Breast epithelium (tissue), 4 donors: ENCODE results near the gene MRM2. TPM values are rescaled to one million over a fixed set of nuclear protein-coding genes. Genes with fewer than 3 reads are reported as not detected.

Experiments used
- DNase-seq, 2 donors: peaks; one replicate each; pipeline ENCODE4 v3.0.0-alpha.2; 2019; ENCODE audit warnings: low spot score in 2 of 2
- H3K27ac ChIP-seq, 2 donors: fragments of 200-600 bp; sonication (generic) in 1 of 2; one replicate each; pipeline ENCODE4 v1.5.1; 2016 to 2019; ENCODE audit warnings: mild to moderate bottlenecking in 1 of 2
- H3K27me3 ChIP-seq, 2 donors: fragments of 200-600 bp; sonication (generic) in 1 of 2; one replicate each; pipeline versions ENCODE4 v1.5.1 to v1.6.0; 2017 to 2019; ENCODE audit warnings: control low read depth in 1 of 2, mild to moderate bottlenecking in 1 of 2
- H3K36me3 ChIP-seq: fragments of 200-600 bp; one replicate; pipeline ENCODE4 v1.5.1; 2019
- H3K4me1 ChIP-seq, 2 donors: fragments of 200-600 bp; sonication (generic); one replicate each; pipeline ENCODE4 v1.5.1; 2016 to 2019; ENCODE audit warnings: control low read depth in 1 of 2
- H3K4me3 ChIP-seq, 3 donors: fragments of 200-600 bp; sonication (generic); 1 replicate in 2 of 3; 2 replicates in 1 of 3; pipeline ENCODE4 v1.5.1; 2016 to 2019; ENCODE audit warnings: mild to moderate bottlenecking in 3 of 3, moderate library complexity in 2 of 3
- H3K9me3 ChIP-seq, 2 donors: fragments of 200-600 bp; sonication (generic) in 1 of 2; one replicate each; pipeline ENCODE4 v1.5.1; 2016 to 2019; ENCODE audit warnings: control low read depth in 1 of 2
- POLR2A ChIP-seq: fragments of 450-650 bp; IDR thresholded peaks from one replicate; pipeline ENCODE4 v1.6.1; 2016; ENCODE audit warnings: antibody characterized with exemption, mild to moderate bottlenecking, moderate library complexity
- POLR2AphosphoS5 ChIP-seq, 3 donors: sonication (generic); formaldehyde crosslinking; IDR thresholded peaks; one replicate each; pipeline ENCODE4 v1.6.1; 2017; ENCODE audit warnings: antibody characterized with exemption in 3 of 3
- intact Hi-C: fragments of 100-400 bp; cut with DNase I; formaldehyde crosslinking; loops from one replicate; pipeline ENCODE4 v1.15.1; 2023; ENCODE audit warnings: low total_unique reads
- total RNA-seq, 3 donors: library from RNA; depleted of rRNA; stranded (reverse); fragments of >200 nt; gene quantifications; one replicate each; pipeline ENCODE4 v1.1.0, GENCODE V29; 2016
- TF ChIP-seq, protein P1 (sequence below), 3 donors: fragments of 450-650 bp; IDR thresholded peaks; one replicate each; pipeline ENCODE4 v1.5.1; 2016 to 2017; ENCODE audit warnings: antibody characterized with exemption in 3 of 3, mild to moderate bottlenecking in 3 of 3, moderate library complexity in 3 of 3

The MRM2 gene
- total RNA-seq, 3 donors from 2014 or later, result 10.9 to 20.2 (median 18.0) TPM

DNA sequence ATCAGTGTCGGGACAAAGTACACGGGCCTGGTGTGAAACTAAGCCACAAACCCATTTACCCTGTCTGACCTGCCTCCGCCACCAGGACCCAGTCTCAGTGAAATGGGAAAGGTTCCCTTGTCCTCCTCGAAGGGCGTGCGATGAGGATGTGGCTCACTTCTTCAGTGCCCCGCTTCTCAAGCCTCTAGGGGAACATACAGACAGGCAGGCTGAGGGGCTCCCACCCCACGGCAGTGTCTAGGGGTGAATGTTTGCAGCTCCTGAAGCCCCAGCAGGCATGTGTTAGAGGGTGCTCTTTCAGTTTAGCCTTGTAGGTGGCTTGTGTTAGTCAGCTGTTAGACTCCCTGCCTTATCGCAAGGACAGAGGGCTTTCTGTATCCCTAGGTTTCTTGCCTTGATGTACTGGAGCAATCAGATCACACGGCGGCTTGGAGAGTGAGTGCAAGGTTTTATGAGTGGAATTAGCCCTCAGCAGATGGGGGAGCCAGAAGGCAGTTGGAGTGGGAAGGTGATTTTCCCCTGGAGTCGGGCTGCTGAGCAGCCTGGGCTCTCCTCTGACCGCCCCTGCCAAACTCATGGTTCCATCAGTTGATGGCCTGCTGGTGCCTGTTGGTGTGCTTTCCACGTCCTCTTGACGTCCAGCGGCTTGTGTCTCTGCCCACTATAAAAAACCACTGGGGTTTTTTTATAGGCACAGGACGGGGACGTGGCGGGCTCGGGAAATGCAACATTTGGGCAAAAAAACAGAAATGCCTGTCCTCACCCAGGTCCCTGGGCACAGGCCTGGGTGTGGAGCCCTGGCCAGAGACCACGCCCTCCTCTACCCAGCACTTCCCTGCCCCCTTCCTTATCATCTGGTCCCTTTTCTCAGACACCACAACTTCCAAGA, 780 bp upstream of the MRM2 start:
- Histone ChIP-seq H3K9me3 (no peaks in the 10 kb centered on the region), H3K27me3 (no peaks in the 10 kb centered on the region), H3K27ac (peak overlapping the region; percentile 50 to 57), H3K36me3 (no peaks in the 10 kb centered on the region), H3K4me3 (peak overlapping the region; percentile 83 to 89 (median 83)), H3K4me1 (peaks cover 0 to 12% of the 10 kb centered on the region in 2 donors)
- intact Hi-C loops, result loop anchor here (10.0 kb wide), 2 partner anchors 102 to 372 kb away; no protein-coding TSS in a partner anchor
- no peak for DNase-seq
- TF ChIP-seq POLR2A (no peak), POLR2AphosphoS5 (IDR thresholded peaks at IDR 0.05) (no peak)
- TF ChIP-seq, protein P1, sequence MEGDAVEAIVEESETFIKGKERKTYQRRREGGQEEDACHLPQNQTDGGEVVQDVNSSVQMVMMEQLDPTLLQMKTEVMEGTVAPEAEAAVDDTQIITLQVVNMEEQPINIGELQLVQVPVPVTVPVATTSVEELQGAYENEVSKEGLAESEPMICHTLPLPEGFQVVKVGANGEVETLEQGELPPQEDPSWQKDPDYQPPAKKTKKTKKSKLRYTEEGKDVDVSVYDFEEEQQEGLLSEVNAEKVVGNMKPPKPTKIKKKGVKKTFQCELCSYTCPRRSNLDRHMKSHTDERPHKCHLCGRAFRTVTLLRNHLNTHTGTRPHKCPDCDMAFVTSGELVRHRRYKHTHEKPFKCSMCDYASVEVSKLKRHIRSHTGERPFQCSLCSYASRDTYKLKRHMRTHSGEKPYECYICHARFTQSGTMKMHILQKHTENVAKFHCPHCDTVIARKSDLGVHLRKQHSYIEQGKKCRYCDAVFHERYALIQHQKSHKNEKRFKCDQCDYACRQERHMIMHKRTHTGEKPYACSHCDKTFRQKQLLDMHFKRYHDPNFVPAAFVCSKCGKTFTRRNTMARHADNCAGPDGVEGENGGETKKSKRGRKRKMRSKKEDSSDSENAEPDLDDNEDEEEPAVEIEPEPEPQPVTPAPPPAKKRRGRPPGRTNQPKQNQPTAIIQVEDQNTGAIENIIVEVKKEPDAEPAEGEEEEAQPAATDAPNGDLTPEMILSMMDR (IDR thresholded peaks at IDR 0.05), result no peak

DNA sequence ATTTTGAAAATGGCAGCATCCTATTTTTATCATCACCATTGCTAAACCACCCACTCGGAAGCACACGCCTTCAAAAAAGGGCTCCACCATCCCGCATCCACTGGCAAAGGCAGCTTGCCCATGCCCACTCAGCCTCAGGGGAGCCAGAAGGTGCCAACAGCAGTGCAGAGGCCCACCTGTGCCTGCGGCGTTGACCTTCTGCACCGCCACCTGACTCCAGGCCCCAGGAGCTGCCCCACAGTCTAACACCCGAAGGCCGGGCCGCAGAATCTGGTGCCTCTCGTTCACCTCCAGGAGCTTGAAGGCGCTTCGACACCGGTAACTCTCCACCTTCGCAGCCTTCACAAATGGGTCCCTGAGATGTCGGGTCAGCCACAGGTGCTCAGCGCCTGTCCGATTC, 2.8 kb downstream of the MRM2 start:
- no peak for DNase-seq
- Histone ChIP-seq H3K9me3 (no peaks in the 10 kb centered on the region), H3K4me3 (no peak overlapping the region), H3K4me1 (peaks cover 0 to 12% of the 10 kb centered on the region in 2 donors), H3K27me3 (no peaks in the 10 kb centered on the region), H3K27ac (no peak overlapping the region), H3K36me3 (no peaks in the 10 kb centered on the region)
- intact Hi-C loops, result no loop called here
- TF ChIP-seq POLR2AphosphoS5 (IDR thresholded peaks at IDR 0.05) (no peak), POLR2A (no peak)
- TF ChIP-seq, protein P1 (IDR thresholded peaks at IDR 0.05), result no peak

GRCh38 chr7:2237109-2237602, 4.8 kb downstream of the MRM2 start:
- peak in 1 of 2 donors; percentile 32 for DNase-seq
- TF ChIP-seq, protein P1 (IDR thresholded peaks at IDR 0.05), result no peak
- TF ChIP-seq POLR2AphosphoS5 (IDR thresholded peaks at IDR 0.05) (no peak), POLR2A (no peak)

GRCh38 chr7:2233926-2234325, 8.1 kb downstream of the MRM2 start:
- H3K4me3 ChIP-seq, result no peak overlapping the region
- intact Hi-C loops, result no loop called here
- no peaks in the 10 kb centered on the region for H3K9me3 ChIP-seq
- TF ChIP-seq POLR2A (no peak), POLR2AphosphoS5 (IDR thresholded peaks at IDR 0.05) (no peak)
- TF ChIP-seq, protein P1 (IDR thresholded peaks at IDR 0.05), result no peak
- DNase-seq, result no peak
- no peaks in the 10 kb centered on the region for H3K27me3 ChIP-seq
- no peaks in the 10 kb centered on the region for H3K36me3 ChIP-seq
- H3K4me1 ChIP-seq, result peaks cover 6 to 11% of the 10 kb centered on the region in 2 donors
- no peak overlapping the region for H3K27ac ChIP-seq

More at GRCh38 chr7:2237109-2237602, 4.8 kb downstream of the MRM2 start:
- Histone ChIP-seq H3K4me3 (no peak overlapping the region), H3K4me1 (peaks cover 0 to 12% of the 10 kb centered on the region in 2 donors), H3K9me3 (no peaks in the 10 kb centered on the region), H3K27ac (peak overlapping the region in 1 of 2 donors; percentile 58), H3K36me3 (no peaks in the 10 kb centered on the region), H3K27me3 (no peaks in the 10 kb centered on the region)
- intact Hi-C loops, result no loop called here
